ENCODE results near the gene CCSER2.
A peak's percentile ranks its signal among the peaks of the same experiment; 100 is the strongest.
"Not testable (repeated sequence)": the region's sequence is repeated elsewhere in the genome, so short reads cannot be mapped to it uniquely, and the experiment has no call there.

Gene CCSER2

GRCh38 chr10:84395581-84395980 lies 67.2 kb downstream of the CCSER2 start:
- DNase-seq (ENCODE audit: low read depth in 2 of 2): no peak

- DNase-seq (ENCODE audit: low read depth in 2 of 2): no peak
Measured at GRCh38 chr10:84397735-84398144, 69.4 kb downstream of the CCSER2 start.

- DNase-seq (ENCODE audit: low read depth in 2 of 2): no peak
Measured at GRCh38 chr10:84398696-84399095, 70.3 kb downstream of the CCSER2 start.

- no peak for DNase-seq (ENCODE audit: low read depth in 2 of 2)
Measured at GRCh38 chr10:84401854-84402611, 73.6 kb downstream of the CCSER2 start.

- no peak for DNase-seq (ENCODE audit: low read depth in 2 of 2)
Measured at GRCh38 chr10:84404783-84405182, 76.4 kb downstream of the CCSER2 start.

GRCh38 chr10:84405662-84406061 lies 77.3 kb downstream of the CCSER2 start:
- no peak for DNase-seq (ENCODE audit: low read depth in 2 of 2)

GRCh38 chr10:84406561-84406960 lies 78.2 kb downstream of the CCSER2 start:
- DNase-seq (ENCODE audit: low read depth in 2 of 2): no peak

GRCh38 chr10:84407388-84408049 lies 79.1 kb downstream of the CCSER2 start:
- DNase-seq (ENCODE audit: low read depth in 2 of 2): no peak

- DNase-seq (ENCODE audit: low read depth in 2 of 2): no peak
Measured at GRCh38 chr10:84412482-84412881, 84.1 kb downstream of the CCSER2 start.

- DNase-seq (ENCODE audit: low read depth in 2 of 2): not testable (repeated sequence)
Measured at GRCh38 chr10:84414110-84414509, 85.7 kb downstream of the CCSER2 start.

GRCh38 chr10:84415539-84416244 lies 87.3 kb downstream of the CCSER2 start:
- DNase-seq (ENCODE audit: low read depth in 2 of 2): no peak

- DNase-seq (ENCODE audit: low read depth in 2 of 2): no peak
Measured at GRCh38 chr10:84416245-84416555, 87.8 kb downstream of the CCSER2 start.

- no peak for DNase-seq (ENCODE audit: low read depth in 2 of 2)
Measured at GRCh38 chr10:84423719-84424118, 95.3 kb downstream of the CCSER2 start.

- no peak for DNase-seq (ENCODE audit: low read depth in 2 of 2)
Measured at GRCh38 chr10:84424731-84425167, 96.4 kb downstream of the CCSER2 start.

GRCh38 chr10:84427903-84428650 lies 99.7 kb downstream of the CCSER2 start:
- DNase-seq (ENCODE audit: low read depth in 2 of 2): no peak

GRCh38 chr10:84428711-84429110 lies 100.3 kb downstream of the CCSER2 start:
- DNase-seq (ENCODE audit: low read depth in 2 of 2): no peak

GRCh38 chr10:84429926-84430520 lies 101.6 kb downstream of the CCSER2 start:
- peak; percentile 14 to 38 for DNase-seq (ENCODE audit: low read depth in 2 of 2)

GRCh38 chr10:84432891-84433290 lies 104.5 kb downstream of the CCSER2 start:
- no peak for DNase-seq (ENCODE audit: low read depth in 2 of 2)

GRCh38 chr10:84440781-84441180 lies 112.4 kb downstream of the CCSER2 start:
- DNase-seq (ENCODE audit: low read depth in 2 of 2): no peak

GRCh38 chr10:84447701-84448400 lies 119.5 kb downstream of the CCSER2 start:
- DNase-seq (ENCODE audit: low read depth in 2 of 2): no peak

- DNase-seq (ENCODE audit: low read depth in 2 of 2): not testable (repeated sequence)
Measured at GRCh38 chr10:84449351-84449750, 121.0 kb downstream of the CCSER2 start.
